Measurements from ENCODE around the gene ILKAP. TPM values are rescaled to one million over a fixed set of nuclear protein-coding genes. Genes with fewer than 3 reads are reported as not detected.

ILKAP gene
- total RNA-seq, 2 donors from 2014 or later, result 22.8 to 44.8 TPM

DNA sequence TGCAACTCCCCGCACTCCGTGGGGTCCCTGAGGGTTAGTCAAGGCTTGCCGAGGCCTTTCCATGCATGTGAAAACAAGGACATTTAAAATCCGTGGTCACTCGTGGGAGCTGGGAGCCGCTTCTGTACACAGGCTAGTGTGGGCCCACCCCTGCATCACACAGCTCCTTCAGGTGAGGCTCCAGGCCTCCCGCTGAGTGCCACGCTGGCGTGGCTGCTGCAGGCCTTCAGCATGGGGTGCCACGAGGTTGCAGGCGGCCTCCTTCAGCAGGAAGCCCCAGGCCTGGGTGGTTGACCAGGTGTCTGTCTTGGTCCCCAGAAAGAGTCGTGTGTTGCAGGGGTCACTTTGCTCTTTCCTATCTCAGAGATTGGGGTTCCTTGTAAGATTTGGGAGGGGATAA, 58.4 kb downstream of the ILKAP start:
- TF ChIP-seq POLR2A (IDR thresholded peaks at IDR 0.05) (no peak), CTCF (IDR thresholded peaks at IDR 0.05) (no peak)
- ATAC-seq (no peak), DNase-seq (no peak)
- 82 to 88% methylated on average over 8 to 12 of the region's 12 CpGs for WGBS, 2 donors
- intact Hi-C loops (cut with DNase I), result no loop called here
- H3K4me1 ChIP-seq, result no peaks in the 10 kb centered on the region
- no peak overlapping the region for H3K27ac ChIP-seq
- H3K36me3 ChIP-seq (replicated peaks in 1 of 2; ENCODE audit: insufficient read depth in 1 of 2, low read depth in 2 of 2), result no peaks in the 10 kb centered on the region
- no peak overlapping the region for H3K4me3 ChIP-seq
- no peaks in the 10 kb centered on the region for H3K27me3 ChIP-seq
- H3K9me3 ChIP-seq, result no peaks in the 10 kb centered on the region

DNA sequence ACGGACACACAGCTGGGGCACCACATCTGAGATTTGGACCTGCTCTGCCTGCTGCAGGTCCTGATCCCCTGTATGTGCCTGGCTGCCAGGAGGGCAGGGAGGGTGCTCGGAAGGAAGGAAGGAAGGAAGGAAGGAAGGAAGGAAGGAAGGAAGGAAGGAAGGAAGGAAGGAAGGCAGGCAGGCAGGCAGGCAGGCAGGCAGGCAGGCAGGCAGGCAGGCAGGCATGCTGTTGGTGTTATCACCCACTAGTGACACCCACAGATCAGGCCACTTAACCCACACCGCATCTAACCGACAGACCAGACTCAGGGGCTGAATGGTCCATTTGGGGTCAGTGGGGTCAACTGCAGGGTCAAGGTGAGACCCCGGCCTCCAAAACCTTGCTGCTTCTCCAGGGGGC, 59.2 kb downstream of the ILKAP start:
- Histone ChIP-seq H3K9me3 (no peaks in the 10 kb centered on the region), H3K36me3 (replicated peaks in 1 of 2; ENCODE audit: insufficient read depth in 1 of 2, low read depth in 2 of 2) (no peaks in the 10 kb centered on the region), H3K4me3 (no peak overlapping the region), H3K4me1 (peaks cover 5% of the 10 kb centered on the region), H3K27ac (no peak overlapping the region), H3K27me3 (no peaks in the 10 kb centered on the region)
- no peak for TF ChIP-seq CTCF (IDR thresholded peaks at IDR 0.05)
- TF ChIP-seq POLR2A (IDR thresholded peaks at IDR 0.05), result no peak
- ATAC-seq (no peak), DNase-seq (no peak)
- intact Hi-C loops (cut with DNase I), result no loop called here
- 77 to 83% methylated on average over 4 to 5 of the region's 5 CpGs for WGBS, 2 donors

- intact Hi-C loops (cut with DNase I), result no loop called here
- Histone ChIP-seq H3K36me3 (replicated peaks in 1 of 2; ENCODE audit: insufficient read depth in 1 of 2, low read depth in 2 of 2) (no peaks in the 10 kb centered on the region), H3K27me3 (no peaks in the 10 kb centered on the region), H3K4me3 (no peak overlapping the region), H3K4me1 (peaks cover 6% of the 10 kb centered on the region), H3K27ac (no peak overlapping the region), H3K9me3 (no peaks in the 10 kb centered on the region)
- 69 to 73% methylated on average over 13 to 18 of the region's 20 CpGs for WGBS, 2 donors
- no peak for DNase-seq
- no peak for TF ChIP-seq POLR2A (IDR thresholded peaks at IDR 0.05)
- no peak for TF ChIP-seq CTCF (IDR thresholded peaks at IDR 0.05)
- no peak for ATAC-seq
Measured at GRCh38 chr2:238143239-238143951, 60.1 kb downstream of the ILKAP start.

GRCh38 chr2:238142382-238143205, 60.9 kb downstream of the ILKAP start:
- 70 to 82% methylated on average over 2 to 26 of the region's 30 CpGs for WGBS, 2 donors
- Histone ChIP-seq H3K36me3 (replicated peaks in 1 of 2; ENCODE audit: insufficient read depth in 1 of 2, low read depth in 2 of 2) (no peaks in the 10 kb centered on the region), H3K9me3 (no peaks in the 10 kb centered on the region), H3K27me3 (no peaks in the 10 kb centered on the region), H3K27ac (no peak overlapping the region), H3K4me3 (no peak overlapping the region), H3K4me1 (peaks cover 6% of the 10 kb centered on the region)
- ATAC-seq (no peak), DNase-seq (no peak)
- intact Hi-C loops (cut with DNase I), result no loop called here
- TF ChIP-seq CTCF (IDR thresholded peaks at IDR 0.05) (no peak), POLR2A (IDR thresholded peaks at IDR 0.05) (no peak)
